AG04450 (cell line): ENCODE results near the gene KIFC3. TPM values are rescaled to one million over a fixed set of nuclear protein-coding genes. Genes with fewer than 3 reads are reported as not detected.

Source experiments
- CTCF ChIA-PET: fragments of 300-600, 350-600 bp; formaldehyde crosslinking; extraction: SDS; loops from one replicate; lab custom pipeline; 2022; ENCODE audit warnings: antibody characterized with exemption, inconsistent platforms; lab: Charles Lee
- POLR2A ChIA-PET: fragments of 350-600 bp; formaldehyde crosslinking; extraction: SDS; loops from one replicate; lab custom pipeline; 2021; ENCODE audit warnings: antibody characterized with exemption, inconsistent platforms; lab: Yijun Ruan, JAX
- DNase-seq: peaks from one replicate; pipeline ENCODE4 v3.0.0-alpha.2; 2011; ENCODE audit warnings: low read depth, low spot score
- H3K27ac ChIP-seq: one replicate; pipeline ENCODE4 v1.5.1; 2012; ENCODE audit warnings: low read depth, low read length, control low read depth
- H3K27me3 ChIP-seq: one replicate; pipeline ENCODE4 v1.6.0; 2012; ENCODE audit warnings: low read length; ENCODE audit not compliant: control insufficient read depth, insufficient read depth
- H3K4me3 ChIP-seq: 2 replicates; pipeline ENCODE4 v1.5.1; 2011; ENCODE audit warnings: mild to moderate bottlenecking, low read depth, low read length, control low read depth
- H3K9me3 ChIP-seq: 2 replicates; pipeline ENCODE4 v1.5.1; 2012; ENCODE audit warnings: low read length; ENCODE audit not compliant: control insufficient read depth, insufficient read depth
- polyA plus RNA-seq: library from polyadenylated mRNA; depleted of rRNA; stranded (reverse); fragments of >200 nt; gene quantifications from 2 replicates; pipeline ENCODE4 v1.2.3, GENCODE V29; 2011
- TF ChIP-seq, protein P1 (sequence below): IDR thresholded peaks from 2 replicates; pipeline ENCODE4 v1.5.1; 2011; ENCODE audit warnings: low read depth, low read length, control low read depth, inconsistent platforms

KIFC3 gene
- polyA plus RNA-seq, 1 experiment: 24.4 TPM

DNA sequence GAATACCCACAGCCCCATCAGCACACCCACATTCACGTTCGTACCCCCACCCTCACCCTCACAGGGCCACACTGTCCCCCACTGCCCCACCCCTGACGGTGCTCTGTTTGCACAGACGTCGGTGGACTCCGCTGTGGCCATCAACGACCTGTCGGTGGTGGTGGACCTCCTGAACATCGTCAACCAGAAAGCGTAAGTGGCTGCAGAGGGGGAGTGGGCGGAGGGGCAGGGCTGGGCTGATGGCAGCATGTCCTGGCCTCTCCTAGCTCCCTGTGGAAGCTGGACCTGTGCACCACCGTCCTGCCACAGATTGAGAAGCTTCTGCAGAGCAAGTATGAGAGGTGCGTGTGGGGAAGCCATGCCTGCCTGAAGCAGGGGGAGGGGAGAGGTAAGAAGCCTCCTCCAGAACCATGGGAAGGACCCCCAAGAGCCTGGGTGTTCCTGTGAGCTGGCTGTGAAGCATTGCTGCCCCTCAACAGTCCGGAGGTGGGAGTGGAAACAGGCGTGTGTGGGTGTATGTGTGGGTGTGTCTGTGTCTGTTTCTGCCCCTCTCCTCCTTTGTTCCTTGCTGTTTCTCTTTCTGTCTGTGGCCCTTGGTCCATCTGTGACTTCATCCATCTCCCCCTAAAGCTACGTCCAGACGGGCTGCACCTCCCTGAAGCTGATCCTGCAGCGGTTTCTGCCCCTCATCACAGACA is 46.4 kb downstream of the KIFC3 start:
- TF ChIP-seq, protein P1, sequence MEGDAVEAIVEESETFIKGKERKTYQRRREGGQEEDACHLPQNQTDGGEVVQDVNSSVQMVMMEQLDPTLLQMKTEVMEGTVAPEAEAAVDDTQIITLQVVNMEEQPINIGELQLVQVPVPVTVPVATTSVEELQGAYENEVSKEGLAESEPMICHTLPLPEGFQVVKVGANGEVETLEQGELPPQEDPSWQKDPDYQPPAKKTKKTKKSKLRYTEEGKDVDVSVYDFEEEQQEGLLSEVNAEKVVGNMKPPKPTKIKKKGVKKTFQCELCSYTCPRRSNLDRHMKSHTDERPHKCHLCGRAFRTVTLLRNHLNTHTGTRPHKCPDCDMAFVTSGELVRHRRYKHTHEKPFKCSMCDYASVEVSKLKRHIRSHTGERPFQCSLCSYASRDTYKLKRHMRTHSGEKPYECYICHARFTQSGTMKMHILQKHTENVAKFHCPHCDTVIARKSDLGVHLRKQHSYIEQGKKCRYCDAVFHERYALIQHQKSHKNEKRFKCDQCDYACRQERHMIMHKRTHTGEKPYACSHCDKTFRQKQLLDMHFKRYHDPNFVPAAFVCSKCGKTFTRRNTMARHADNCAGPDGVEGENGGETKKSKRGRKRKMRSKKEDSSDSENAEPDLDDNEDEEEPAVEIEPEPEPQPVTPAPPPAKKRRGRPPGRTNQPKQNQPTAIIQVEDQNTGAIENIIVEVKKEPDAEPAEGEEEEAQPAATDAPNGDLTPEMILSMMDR: no peak
- CTCF ChIA-PET: interaction anchor here (0.9 to 4.6 kb wide), 8 partner anchors 10 to 342 kb away, joined by 3 to 46 read pairs (median 4); partner anchors contain the start of gene KATNB1

DNA sequence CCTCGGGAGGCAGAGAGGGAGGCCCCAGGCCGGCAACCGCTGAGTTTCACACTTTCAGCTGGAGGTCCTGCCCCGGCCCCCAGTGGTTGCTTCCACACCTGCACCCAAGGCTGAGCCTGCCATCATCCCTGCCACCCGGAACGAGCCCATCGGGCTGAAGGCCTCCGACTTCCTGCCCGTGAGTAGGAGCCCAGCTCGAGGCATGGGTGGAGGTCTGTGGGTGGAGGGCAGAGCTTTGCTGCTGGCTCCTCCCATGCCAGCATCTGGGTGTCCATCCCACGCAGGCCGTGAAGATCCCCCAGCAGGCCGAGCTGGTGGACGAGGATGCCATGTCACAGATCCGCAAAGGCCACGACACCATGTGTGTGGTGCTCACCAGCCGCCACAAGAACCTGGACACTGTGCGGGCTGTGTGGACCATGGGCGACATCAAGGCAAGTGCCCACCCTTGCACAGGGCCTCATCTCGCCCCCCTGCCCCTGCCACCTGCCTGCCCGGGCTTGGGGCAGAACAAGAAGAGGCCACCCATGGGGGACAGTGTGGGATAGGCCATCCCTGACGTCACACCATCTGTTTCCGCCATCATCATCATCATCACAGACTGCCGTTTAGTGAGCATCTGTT is 47.1 kb downstream of the KIFC3 start:
- ChIA-PET CTCF (interaction anchor here (1.5 to 4.6 kb wide), 2 partner anchors 108 to 144 kb away, joined by 3 to 46 read pairs; no protein-coding TSS in a partner anchor), POLR2A (no interaction called here)

More for the DNA sequence above, 46.4 kb downstream of the KIFC3 start:
- Histone ChIP-seq H3K9me3 (no peaks in the 10 kb centered on the region; the same call in 1 of the 2 replicates), H3K27ac (no peak overlapping the region), H3K27me3 (no peaks in the 10 kb centered on the region), H3K4me3 (no peak overlapping the region)
- no peak for DNase-seq
- POLR2A ChIA-PET: interaction anchor here (0.6 kb wide), 1 partner anchor 8 kb away, joined by 4 read pairs; no protein-coding TSS in a partner anchor

DNA sequence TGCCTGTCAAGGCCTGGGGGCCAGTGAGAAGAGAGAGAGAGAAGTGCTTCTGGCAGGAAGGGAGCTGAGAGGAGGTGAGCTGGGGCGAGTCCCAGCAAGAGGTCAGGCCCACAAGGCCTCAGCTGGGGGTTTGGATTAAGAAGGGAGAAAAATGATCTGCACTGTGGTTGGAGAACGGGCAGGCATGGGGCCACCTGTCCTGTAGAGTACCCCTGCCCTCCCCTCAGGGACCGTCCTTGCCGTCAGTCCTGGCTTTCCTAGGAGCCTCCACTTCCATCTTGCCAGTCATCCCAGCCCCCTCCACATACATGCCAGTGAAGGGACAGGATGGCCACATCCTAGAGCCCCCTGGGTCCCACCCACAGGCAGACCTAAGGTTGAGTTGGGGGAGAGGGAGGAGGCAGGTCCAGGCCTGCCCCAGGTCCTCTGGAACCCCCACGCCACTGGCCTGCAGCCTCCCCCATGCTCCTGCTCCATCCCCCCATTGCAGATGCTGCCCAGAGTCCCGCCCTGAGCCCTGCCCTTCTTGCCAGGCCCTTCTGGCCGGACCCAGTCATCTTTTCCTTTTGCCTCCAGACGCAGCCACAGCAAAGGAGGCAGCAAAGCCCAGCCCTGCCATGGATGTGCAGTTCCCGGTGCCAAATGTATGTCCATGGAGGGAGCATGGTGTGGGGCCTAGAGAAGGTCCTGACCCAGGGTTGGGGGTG is 47.8 kb downstream of the KIFC3 start:
- H3K9me3 ChIP-seq: no peaks in the 10 kb centered on the region; the same call in 1 of the 2 replicates
- H3K27me3 ChIP-seq: no peaks in the 10 kb centered on the region
- TF ChIP-seq, protein P1: no peak
- no peak for DNase-seq
- no peak overlapping the region for H3K4me3 ChIP-seq
- ChIA-PET CTCF (interaction anchor here (4.6 kb wide), 1 partner anchor 109 kb away, joined by 46 read pairs; no protein-coding TSS in a partner anchor), POLR2A (no interaction called here)
- no peak overlapping the region for H3K27ac ChIP-seq

More for the DNA sequence above, 47.1 kb downstream of the KIFC3 start:
- no peak overlapping the region for H3K27ac ChIP-seq
- no peak overlapping the region for H3K4me3 ChIP-seq
- no peaks in the 10 kb centered on the region; the same call in 1 of the 2 replicates for H3K9me3 ChIP-seq
- TF ChIP-seq, protein P1: no peak
- DNase-seq: no peak
- H3K27me3 ChIP-seq: no peaks in the 10 kb centered on the region

DNA sequence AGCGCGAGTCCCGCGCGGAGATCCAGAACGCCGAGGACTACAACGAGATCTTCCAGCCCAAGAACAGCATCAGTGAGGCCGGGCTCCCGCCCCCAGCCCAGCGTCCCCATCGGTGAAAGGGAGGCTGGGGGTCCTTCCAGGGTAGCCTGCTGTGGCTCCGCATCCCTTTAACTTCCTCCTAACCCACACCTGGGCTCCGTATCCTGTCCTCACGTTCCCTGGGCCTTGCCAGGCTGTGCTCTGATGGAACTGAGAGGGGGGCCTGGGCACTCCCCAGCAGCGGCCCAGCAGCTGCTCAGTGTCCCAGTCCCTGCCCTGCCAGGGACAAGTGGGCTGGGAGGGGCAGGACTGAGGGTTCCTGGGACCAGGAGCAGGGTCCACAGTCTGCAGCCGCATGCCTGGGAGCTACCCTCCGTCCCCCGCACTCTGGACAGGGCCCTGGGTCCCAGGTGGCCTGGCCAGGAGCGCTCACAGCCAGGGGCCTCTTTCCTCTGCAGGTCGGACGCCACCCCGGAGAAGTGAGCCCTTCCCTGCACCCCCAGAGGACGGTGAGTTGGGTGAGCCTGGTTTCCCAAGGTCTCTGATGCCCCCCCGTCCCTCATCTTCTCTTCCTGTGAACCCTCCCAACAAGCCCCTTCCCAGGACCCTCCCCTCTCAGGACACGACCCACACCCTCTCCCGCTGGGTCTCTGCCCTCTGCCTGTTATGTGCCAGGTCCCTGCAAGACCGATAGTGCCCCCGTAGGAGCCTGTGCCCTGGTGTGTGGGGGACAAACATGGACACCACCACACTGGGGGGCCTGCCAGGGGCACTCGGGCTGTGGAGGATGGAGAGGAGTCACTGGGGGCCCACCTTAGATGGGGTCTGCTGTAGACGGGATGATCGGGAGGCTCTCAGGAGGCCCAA is 48.6 kb downstream of the KIFC3 start:
- Histone ChIP-seq H3K27me3 (no peaks in the 10 kb centered on the region), H3K27ac (no peak overlapping the region), H3K9me3 (no peaks in the 10 kb centered on the region; the same call in 1 of the 2 replicates), H3K4me3 (no peak overlapping the region)
- TF ChIP-seq, protein P1: no peak
- no peak for DNase-seq
- ChIA-PET POLR2A (no interaction called here), CTCF (no interaction called here)
